AG04450 (cell line): ENCODE measurements around the gene MYO7B. TPM values are rescaled to one million over a fixed set of nuclear protein-coding genes. Genes with fewer than 3 reads are reported as not detected.

Source experiments
- CTCF ChIA-PET: fragments of 300-600, 350-600 bp; formaldehyde crosslinking; extraction: SDS; loops from one replicate; lab custom pipeline; 2022; ENCODE audit warnings: antibody characterized with exemption, inconsistent platforms; lab: Charles Lee
- POLR2A ChIA-PET: fragments of 350-600 bp; formaldehyde crosslinking; extraction: SDS; loops from one replicate; lab custom pipeline; 2021; ENCODE audit warnings: antibody characterized with exemption, inconsistent platforms; lab: Yijun Ruan, JAX
- DNase-seq: peaks from one replicate; pipeline ENCODE4 v3.0.0-alpha.2; 2011; ENCODE audit warnings: low read depth, low spot score
- H3K27ac ChIP-seq: one replicate; pipeline ENCODE4 v1.5.1; 2012; ENCODE audit warnings: low read depth, low read length, control low read depth
- H3K27me3 ChIP-seq: one replicate; pipeline ENCODE4 v1.6.0; 2012; ENCODE audit warnings: low read length; ENCODE audit not compliant: control insufficient read depth, insufficient read depth
- H3K4me3 ChIP-seq: 2 replicates; pipeline ENCODE4 v1.5.1; 2011; ENCODE audit warnings: mild to moderate bottlenecking, low read depth, low read length, control low read depth
- H3K9me3 ChIP-seq: 2 replicates; pipeline ENCODE4 v1.5.1; 2012; ENCODE audit warnings: low read length; ENCODE audit not compliant: control insufficient read depth, insufficient read depth
- CTCF ChIP-seq: IDR thresholded peaks from 2 replicates; pipeline ENCODE4 v1.5.1; 2011; ENCODE audit warnings: low read depth, low read length, control low read depth, inconsistent platforms
- polyA plus RNA-seq: library from polyadenylated mRNA; depleted of rRNA; stranded (reverse); fragments of >200 nt; gene quantifications from 2 replicates; pipeline ENCODE4 v1.2.3, GENCODE V29; 2011

Gene MYO7B
- polyA plus RNA-seq, 1 experiment, result 0.02 TPM

GRCh38 chr2:127573771-127574170, 38.3 kb downstream of the MYO7B start:
- DNase-seq, result no peak
- ChIA-PET POLR2A (no interaction called here), CTCF (interaction anchor here (2.6 kb wide), 1 partner anchor 18 kb away, joined by 7 read pairs; no protein-coding TSS in a partner anchor)
- TF ChIP-seq CTCF, result no peak
- Histone ChIP-seq H3K9me3 (no peaks in the 10 kb centered on the region; the same call in 1 of the 2 replicates), H3K27ac (no peak overlapping the region), H3K27me3 (peaks cover 19% of the 10 kb centered on the region), H3K4me3 (no peak overlapping the region)

DNA sequence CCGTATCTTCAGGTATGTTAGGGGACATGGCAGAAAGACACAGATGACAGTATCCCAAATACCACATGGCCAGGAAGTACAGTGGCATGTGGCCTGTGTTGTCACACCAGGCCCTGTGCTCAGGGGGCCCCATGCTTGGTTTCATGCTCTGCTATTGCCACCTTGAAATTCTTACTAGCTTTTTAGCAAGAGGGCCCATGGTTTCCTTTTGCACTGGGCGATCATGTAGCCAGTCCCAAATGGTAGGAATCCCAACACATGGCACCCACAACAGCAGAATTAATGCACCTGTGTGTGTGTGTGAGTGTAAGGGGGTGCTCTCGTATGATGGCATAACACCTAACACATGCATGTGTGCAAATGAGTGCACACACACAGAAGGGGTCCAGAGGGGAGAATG, 39.2 kb downstream of the MYO7B start:
- DNase-seq, result no peak
- Histone ChIP-seq H3K27me3 (peaks cover 21% of the 10 kb centered on the region), H3K4me3 (no peak overlapping the region), H3K27ac (no peak overlapping the region), H3K9me3 (no peaks in the 10 kb centered on the region; the same call in 1 of the 2 replicates)
- TF ChIP-seq CTCF, result no peak
- POLR2A ChIA-PET, result no interaction called here
- CTCF ChIA-PET, result interaction anchor here (0.6 to 2.6 kb wide), 2 partner anchors 17 to 611 kb away, joined by 6 to 7 read pairs; no protein-coding TSS in a partner anchor

DNA sequence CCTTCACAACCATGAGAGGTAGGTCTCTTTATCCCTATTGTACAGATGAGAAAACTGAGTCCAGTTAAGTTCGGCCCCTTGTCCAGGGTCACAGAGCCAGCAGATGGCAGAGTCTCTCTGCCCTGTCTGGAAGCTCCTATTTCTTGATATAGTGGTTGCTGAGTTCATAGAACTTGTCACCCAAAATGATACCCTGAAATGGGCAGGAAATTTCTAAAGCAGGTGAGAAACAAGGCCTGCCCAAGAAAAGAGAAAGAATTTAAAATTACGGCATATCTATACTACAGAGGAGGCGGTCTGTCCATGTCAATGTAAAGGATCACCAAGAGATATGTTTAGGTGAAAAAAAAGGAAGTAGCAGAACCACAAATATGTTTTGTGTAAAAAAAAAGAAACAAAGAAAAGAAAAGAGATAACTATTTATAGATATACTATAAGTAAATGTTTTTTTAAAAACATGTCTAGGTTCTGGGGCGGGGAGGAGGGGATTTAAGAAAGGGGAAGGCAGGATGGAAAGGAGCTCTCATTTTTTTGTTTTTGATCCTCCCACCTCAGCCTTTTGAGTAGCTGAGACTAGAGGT, 39.8 kb downstream of the MYO7B start:
- Histone ChIP-seq H3K27ac (no peak overlapping the region), H3K4me3 (no peak overlapping the region), H3K27me3 (peaks cover 22% of the 10 kb centered on the region), H3K9me3 (no peaks in the 10 kb centered on the region; the same call in 1 of the 2 replicates)
- no peak for TF ChIP-seq CTCF
- DNase-seq, result no peak
- CTCF ChIA-PET, result interaction anchor here (2.6 kb wide), 1 partner anchor 16 kb away, joined by 7 read pairs; no protein-coding TSS in a partner anchor
- POLR2A ChIA-PET, result no interaction called here

GRCh38 chr2:127575941-127576432, 40.5 kb downstream of the MYO7B start:
- no peak for TF ChIP-seq CTCF
- Histone ChIP-seq H3K4me3 (no peak overlapping the region), H3K9me3 (no peaks in the 10 kb centered on the region; the same call in 1 of the 2 replicates), H3K27me3 (peaks cover 22% of the 10 kb centered on the region), H3K27ac (no peak overlapping the region)
- POLR2A ChIA-PET, result no interaction called here
- CTCF ChIA-PET, result interaction anchor here (2.6 kb wide), 1 partner anchor 16 kb away, joined by 7 read pairs; no protein-coding TSS in a partner anchor
- DNase-seq, result no peak
